Activated T-cell treated with anti-CD3 and anti-CD28 coated beads for 1 hour (primary cell): ENCODE data around the gene HIVEP3.
A peak's percentile ranks its signal among the peaks of the same experiment; 100 is the strongest.

Source experiments
- DNase-seq: peaks from one replicate; pipeline ENCODE4 v3.0.0-alpha.2; 2020; ENCODE audit warnings: low read depth

Gene HIVEP3

GRCh38 chr1:41812051-41812450 is 106.7 kb downstream of the HIVEP3 start:
- peak; percentile 19 for DNase-seq

- no peak for DNase-seq
These were observed 107.5 kb downstream of the HIVEP3 start for GRCh38 chr1:41811051-41811795.

GRCh38 chr1:41810446-41810845 is 108.3 kb downstream of the HIVEP3 start:
- DNase-seq: no peak

- DNase-seq: no peak
These were observed 109.0 kb downstream of the HIVEP3 start for GRCh38 chr1:41809692-41810091.

- no peak for DNase-seq
These were observed 111.3 kb downstream of the HIVEP3 start for GRCh38 chr1:41807390-41807789.

- peak; percentile 28 for DNase-seq
These were observed 112.1 kb downstream of the HIVEP3 start for GRCh38 chr1:41806472-41807155.

- no peak for DNase-seq
These were observed 112.8 kb downstream of the HIVEP3 start for GRCh38 chr1:41805771-41806471.

GRCh38 chr1:41804176-41804575 is 114.5 kb downstream of the HIVEP3 start:
- no peak for DNase-seq

- DNase-seq: no peak
These were observed 115.1 kb downstream of the HIVEP3 start for GRCh38 chr1:41803656-41804055.

GRCh38 chr1:41802532-41803501 is 115.9 kb downstream of the HIVEP3 start:
- DNase-seq: no peak

GRCh38 chr1:41800311-41800829 is 118.4 kb downstream of the HIVEP3 start:
- DNase-seq: no peak

GRCh38 chr1:41799723-41800122 is 119.0 kb downstream of the HIVEP3 start:
- DNase-seq: no peak

GRCh38 chr1:41799205-41799604 is 119.5 kb downstream of the HIVEP3 start:
- no peak for DNase-seq

GRCh38 chr1:41795205-41795762 is 123.4 kb downstream of the HIVEP3 start:
- no peak for DNase-seq

GRCh38 chr1:41794031-41794430 is 124.7 kb downstream of the HIVEP3 start:
- DNase-seq: no peak

GRCh38 chr1:41792485-41792770 is 126.3 kb downstream of the HIVEP3 start:
- no peak for DNase-seq

- no peak for DNase-seq
These were observed 126.8 kb downstream of the HIVEP3 start for GRCh38 chr1:41791667-41792484.

GRCh38 chr1:41790351-41790750 is 128.4 kb downstream of the HIVEP3 start:
- DNase-seq: no peak

GRCh38 chr1:41789661-41790330 is 128.9 kb downstream of the HIVEP3 start:
- no peak for DNase-seq

- DNase-seq: no peak
These were observed 130.3 kb downstream of the HIVEP3 start for GRCh38 chr1:41788427-41788826.
